Measurements from ENCODE around the gene NEU1. TPM values are rescaled to one million over a fixed set of nuclear protein-coding genes. Genes with fewer than 3 reads are reported as not detected.

NEU1 gene
- total RNA-seq, 1 experiment from 2014 or later, result 15.1 TPM

GRCh38 chr6:31903957-31904356 is 41.3 kb upstream of the NEU1 start (continued):
- TF ChIP-seq REST (IDR thresholded peaks at IDR 0.05; ENCODE audit: low read depth), result no peak

- CTCF ChIA-PET, result interaction anchor here (2.2 kb wide), 1 partner anchor 50 kb away, joined by 9 read pairs; no protein-coding TSS in a partner anchor
- peak; percentile 82 for TF ChIP-seq POLR2AphosphoS5 (IDR thresholded peaks at IDR 0.05; ENCODE audit: low read depth, low read length)
- no peak for TF ChIP-seq ZBTB33 (IDR thresholded peaks at IDR 0.05; ENCODE audit: extremely low read depth, insufficient replicate concordance, low read length)
- TF ChIP-seq YY1 (IDR thresholded peaks at IDR 0.05; ENCODE audit: extremely low read depth, insufficient replicate concordance, low read depth, low read length), result peak; percentile 8
- no peak for TF ChIP-seq REST (IDR thresholded peaks at IDR 0.05; ENCODE audit: low read depth)
- peak; percentile 1; the same call in 1 of the 2 replicates for TF ChIP-seq SIN3A (IDR thresholded peaks at IDR 0.05; ENCODE audit: low read depth)
- TF ChIP-seq MAX (IDR thresholded peaks at IDR 0.05), result peak; percentile 50; the same call in 1 of the 2 replicates
- TF ChIP-seq EGR1 (IDR thresholded peaks at IDR 0.05; ENCODE audit: low read depth), result peak; percentile 73
- no peak for TF ChIP-seq EZH2 (IDR thresholded peaks at IDR 0.05)
- TF ChIP-seq RAD21 (IDR thresholded peaks at IDR 0.05; ENCODE audit: low read depth), result peak; percentile 64
These were observed 39.5 kb upstream of the NEU1 start, which contains the start of gene ZBTB12 for GRCh38 chr6:31901953-31902643. ZBTB12 (minus strand) TSS chr6:31902086; CDS start chr6:31901305, 781 bp downstream.

More at GRCh38 chr6:31901953-31902643, 39.5 kb upstream of the NEU1 start, which contains the start of gene ZBTB12:
- ChIA-PET RAD21 (ENCODE audit: low non-redundant PET in 1 of 2, low total read pairs in 2 of 2, uncharacterized antibody in 2 of 2, unreplicated experiment in 2 of 2) (interaction anchor here in 1 of 2 experiments (1.1 kb wide), 1 partner anchor 50 kb away, joined by 3 read pairs; no protein-coding TSS in a partner anchor), POLR2A (no interaction called here)
- Histone ChIP-seq H3K4me1 (ENCODE audit: control insufficient read depth in 1 of 2, insufficient read depth in 2 of 2, low read length in 2 of 2) (peaks cover 10 to 31% of the 10 kb centered on the region in 2 experiments; a peak in 3 of 4 replicates), H3K36me3 (ENCODE audit: control insufficient read depth in 1 of 2, insufficient read depth in 2 of 2, low read length in 2 of 2) (no peaks in the 10 kb centered on the region), H3K27ac (ENCODE audit: low read depth, low read length) (peak within 1 kb of the TSS; percentile 64), H3K9ac (ENCODE audit: low read length) (peak within 1 kb of the TSS; percentile 63), H3K27me3 (ENCODE audit: insufficient read depth, low read length) (no peaks in the 10 kb centered on the region), H3K4me2 (ENCODE audit: low read length) (peak within 1 kb of the TSS; percentile 92), H3K4me3 (replicated peaks in 1 of 2; ENCODE audit: low read depth in 1 of 2, low read length in 2 of 2) (peak within 1 kb of the TSS; percentile 56 to 63), H2AFZ (ENCODE audit: low read depth, low read length, poor library complexity, severe bottlenecking) (no peak within 1 kb of the TSS), H3K9me2 (ENCODE audit: insufficient read depth) (no peaks in the 10 kb centered on the region), H4K20me1 (ENCODE audit: insufficient read depth) (no peaks in the 10 kb centered on the region), H3K9me3 (ENCODE audit: control insufficient read depth in 1 of 2, insufficient read depth in 1 of 2, low read depth in 1 of 2, low read length in 2 of 2) (no peaks in the 10 kb centered on the region), H3K79me2 (ENCODE audit: insufficient read depth, low read length) (peaks cover 13% of the 10 kb centered on the region; the same call in 1 of the 2 replicates)
- intact Hi-C loops (cut with micrococcal nuclease), result loop anchor here (2.0 kb wide), 1 partner anchor 51 kb away; no protein-coding TSS in a partner anchor
- no TSS peak for BruUV-seq (replicated peaks)
- ATAC-seq, result peak; percentile 73
- DNase-seq (ENCODE audit: low read depth, low spot score), result peak; percentile 89

Measured in HCT116 (cell line).